HCT116 (cell line): ENCODE results near the gene SH3PXD2A. TPM values are rescaled to one million over a fixed set of nuclear protein-coding genes. Genes with fewer than 3 reads are reported as not detected.
A peak's percentile ranks its signal among the peaks of the same experiment; 100 is the strongest.

ENCODE experiments used
- ATAC-seq: fragments of 200-7000 bp; cut with Tn5 transposase; 2 replicates; pipeline ENCODE4 v1.9.1; 2020; ENCODE audit warnings: mild to moderate bottlenecking, moderate library complexity
- BruUV-seq: library from RNA; stranded (reverse); fragments of 400-500 nt; replicated peaks from 2 replicates; lab custom pipeline; 2021; lab: Mats Ljungman, UMichigan
- CTCF ChIA-PET: fragments of 300-600 bp; sonication (Branson Sonifier 250); formaldehyde crosslinking; loops from one replicate; lab custom pipeline; 2021; ENCODE audit warnings: antibody characterized with exemption; lab: Charles Lee
- POLR2A ChIA-PET: fragments of 300-600, 350-600 bp; sonication (Branson Sonifier 250); formaldehyde crosslinking; loops from one replicate; lab custom pipeline; 2021; ENCODE audit warnings: antibody characterized with exemption; lab: Charles Lee
- RAD21 ChIA-PET, 2 experiments: fragments of 300-600 bp; sonication (Branson Sonifier 250); formaldehyde crosslinking; loops; one replicate each; lab custom pipeline; 2023; ENCODE audit warnings: low total read pairs in 2 of 2; ENCODE audit not compliant: uncharacterized antibody in 2 of 2, unreplicated experiment in 2 of 2, low non-redundant PET in 1 of 2; lab: Charles Lee
- DNase-seq: peaks from one replicate; pipeline ENCODE4 v3.0.0-alpha.2; 2010; ENCODE audit warnings: low read depth, low spot score
- H2AFZ ChIP-seq: fragments of 200-600 bp; shearing (Covaris generic), sonication (generic); 2 replicates; pipeline ENCODE4 v1.6.1; 2017; ENCODE audit warnings: low read depth, mixed run types, mixed read lengths, antibody characterized with exemption, low read length; ENCODE audit not compliant: poor library complexity, severe bottlenecking
- H3K27ac ChIP-seq: 2 replicates; pipeline ENCODE4 v1.5.1; 2012; ENCODE audit warnings: low read depth, low read length
- H3K27me3 ChIP-seq: fragments of 200-600 bp; sonication (generic); 2 replicates; pipeline ENCODE4 v1.6.1; 2016; ENCODE audit warnings: mixed run types, low read length, mixed read lengths; ENCODE audit not compliant: insufficient read depth
- H3K36me3 ChIP-seq, 2 experiments: fragments of 200-500 bp in 1 of 2; fragments of 200-600 bp in 1 of 2; sonication (Bioruptor generic) in 1 of 2; sonication (generic) in 1 of 2; 2 replicates each; pipeline versions ENCODE4 v1.5.1 to v1.6.1; 2014 to 2016; ENCODE audit warnings: low read length in 2 of 2, inconsistent platforms in 1 of 2, mixed read lengths in 1 of 2, mixed run types in 1 of 2; ENCODE audit not compliant: insufficient read depth in 2 of 2, control insufficient read depth in 1 of 2
- H3K4me1 ChIP-seq, 2 experiments: fragments of 200-600 bp in 1 of 2; sonication (generic) in 1 of 2; 2 replicates each; pipeline versions ENCODE4 v1.5.1 to v1.6.1; 2012 to 2017; ENCODE audit warnings: low read length in 2 of 2, inconsistent platforms in 1 of 2, mild to moderate bottlenecking in 1 of 2, mixed read lengths in 1 of 2, mixed run types in 1 of 2, moderate library complexity in 1 of 2; ENCODE audit not compliant: insufficient read depth in 2 of 2, control insufficient read depth in 1 of 2
- H3K4me2 ChIP-seq: fragments of 200-600 bp; sonication (generic); 2 replicates; pipeline ENCODE4 v1.6.1; 2017; ENCODE audit warnings: mixed run types, low read length, mixed read lengths
- H3K4me3 ChIP-seq, 2 experiments: fragments of 200-600 bp in 1 of 2; sonication (generic) in 1 of 2; replicated peaks in 1 of 2; 2 replicates each; pipeline ENCODE4 v1.5.1; 2011 to 2016; ENCODE audit warnings: low read length in 2 of 2, control low read depth in 1 of 2, low read depth in 1 of 2, mild to moderate bottlenecking in 1 of 2, mixed read lengths in 1 of 2, mixed run types in 1 of 2
- H3K79me2 ChIP-seq: fragments of 200-600 bp; sonication (generic); 2 replicates; pipeline ENCODE4 v1.6.1; 2017; ENCODE audit warnings: mild to moderate bottlenecking, mixed run types, low read length, moderate library complexity, mixed read lengths; ENCODE audit not compliant: insufficient read depth
- H3K9ac ChIP-seq: fragments of 200-600 bp; sonication (generic); 2 replicates; pipeline ENCODE4 v1.6.1; 2016; ENCODE audit warnings: low read length, mixed read lengths
- H3K9me2 ChIP-seq: fragments of 200-600 bp; sonication (generic), shearing (Covaris generic); 2 replicates; pipeline ENCODE4 v1.6.1; 2017; ENCODE audit warnings: mixed run types, mild to moderate bottlenecking, moderate library complexity; ENCODE audit not compliant: insufficient read depth
- H3K9me3 ChIP-seq, 2 experiments: fragments of 200-500 bp in 1 of 2; fragments of 200-600 bp in 1 of 2; sonication (Bioruptor generic) in 1 of 2; sonication (generic) in 1 of 2; 2 replicates each; pipeline ENCODE4 v1.6.1; 2014 to 2017; ENCODE audit warnings: low read length in 2 of 2, mixed read lengths in 2 of 2, inconsistent platforms in 1 of 2, low read depth in 1 of 2, mild to moderate bottlenecking in 1 of 2, mixed run types in 1 of 2, moderate library complexity in 1 of 2; ENCODE audit not compliant: control insufficient read depth in 1 of 2, insufficient read depth in 1 of 2
- H4K20me1 ChIP-seq: fragments of 200-600 bp; sonication (generic), shearing (Covaris generic); 2 replicates; pipeline ENCODE4 v1.6.1; 2017; ENCODE audit warnings: mixed run types, mild to moderate bottlenecking, moderate library complexity; ENCODE audit not compliant: insufficient read depth
- CBX3 ChIP-seq: IDR thresholded peaks from 2 replicates; pipeline ENCODE4 v1.6.1; 2012; ENCODE audit warnings: low read depth
- CEBPB ChIP-seq: IDR thresholded peaks from 2 replicates; pipeline ENCODE4 v1.6.1; 2012; ENCODE audit warnings: low read depth
- CTCF ChIP-seq, 3 experiments: fragments of 200-600 bp in 1 of 3; sonication (generic) in 1 of 3; IDR thresholded peaks in 2 of 3; conservative IDR thresholded peaks in 1 of 3; 2 replicates each; pipeline ENCODE4 v1.5.1; 2012 to 2017; ENCODE audit warnings: low read depth in 2 of 3, low read length in 2 of 3, antibody characterized with exemption in 1 of 3, borderline replicate concordance in 1 of 3, control low read depth in 1 of 3, mild to moderate bottlenecking in 1 of 3, mixed read lengths in 1 of 3, mixed run types in 1 of 3, moderate library complexity in 1 of 3; ENCODE audit not compliant: insufficient read depth in 1 of 3
- EGR1 ChIP-seq: IDR thresholded peaks from 2 replicates; pipeline ENCODE4 v1.6.1; 2012; ENCODE audit warnings: low read depth
- ELF1 ChIP-seq: IDR thresholded peaks from 2 replicates; pipeline ENCODE4 v1.6.1; 2012; ENCODE audit warnings: low read depth, borderline replicate concordance
- EZH2 ChIP-seq: fragments of 200-600 bp; sonication (generic); IDR thresholded peaks from 2 replicates; pipeline ENCODE4 v1.6.1; 2017; ENCODE audit warnings: antibody characterized with exemption, mixed run types
- EZH2phosphoT487 ChIP-seq: fragments of 200-600 bp; IDR thresholded peaks from 2 replicates; pipeline ENCODE4 v1.6.1; 2018; ENCODE audit warnings: antibody characterized with exemption, borderline replicate concordance
- FOSL1 ChIP-seq: IDR thresholded peaks from 2 replicates; pipeline ENCODE4 v1.6.1; 2012; ENCODE audit warnings: low read depth
- JUND ChIP-seq: IDR thresholded peaks from 2 replicates; pipeline ENCODE4 v1.6.1; 2012
- POLR2AphosphoS5 ChIP-seq: IDR thresholded peaks from 2 replicates; pipeline ENCODE4 v1.6.1; 2011; ENCODE audit warnings: mild to moderate bottlenecking, low read depth, low read length, moderate library complexity
- RAD21 ChIP-seq: IDR thresholded peaks from 2 replicates; pipeline ENCODE4 v1.6.1; 2012; ENCODE audit warnings: low read depth, mild to moderate bottlenecking
- SIN3A ChIP-seq: IDR thresholded peaks from 2 replicates; pipeline ENCODE4 v1.6.1; 2012; ENCODE audit warnings: low read depth
- SP1 ChIP-seq: IDR thresholded peaks from 2 replicates; pipeline ENCODE4 v1.6.1; 2012; ENCODE audit warnings: low read depth
- SRF ChIP-seq: IDR thresholded peaks from 2 replicates; pipeline ENCODE4 v1.6.1; 2012; ENCODE audit warnings: low read depth
- TCF7L2 ChIP-seq: IDR thresholded peaks from 2 replicates; pipeline ENCODE4 v1.7.0; 2011; ENCODE audit warnings: borderline replicate concordance, inconsistent platforms; ENCODE audit not compliant: insufficient read depth, insufficient read length; ENCODE audit errors: extremely low read depth
- YY1 ChIP-seq: IDR thresholded peaks from 2 replicates; pipeline ENCODE4 v1.6.1; 2011; ENCODE audit warnings: low read length, low read depth, moderate library complexity, mild to moderate bottlenecking; ENCODE audit not compliant: insufficient replicate concordance; ENCODE audit errors: extremely low read depth
- ZBTB33 ChIP-seq: IDR thresholded peaks from 2 replicates; pipeline ENCODE4 v1.6.1; 2011; ENCODE audit warnings: mild to moderate bottlenecking, low read length, moderate library complexity; ENCODE audit not compliant: insufficient replicate concordance; ENCODE audit errors: extremely low read depth
- ZFX ChIP-seq: fragments of 450-650 bp; IDR thresholded peaks from 2 replicates; pipeline ENCODE4 v1.6.1; 2017
- intact Hi-C: fragments of 100-400 bp; cut with micrococcal nuclease; formaldehyde crosslinking; loops from 2 replicates; pipeline ENCODE4 v1.10.0; 2022
- total RNA-seq: library from RNA; stranded (reverse); gene quantifications from one replicate; pipeline ENCODE4 v1.2.1, GENCODE V29; 2021; ENCODE audit not compliant: unreplicated experiment
- TF ChIP-seq, protein P1 (sequence below): IDR thresholded peaks from 2 replicates; pipeline ENCODE4 v1.6.1; 2012

Gene SH3PXD2A
- total RNA-seq, 1 experiment from 2014 or later, result 8.7 TPM

GRCh38 chr10:103890688-103891087, 35.3 kb upstream of the SH3PXD2A start:
- H3K4me2 ChIP-seq, result peak overlapping the region; percentile 58
- DNase-seq (no peak), ATAC-seq (no peak)
- no peaks in the 10 kb centered on the region for H3K9me2 ChIP-seq
- H2AFZ ChIP-seq, result no peak overlapping the region
- TSS peak; percentile 76 for BruUV-seq
- RAD21 ChIA-PET, result interaction anchor here (0.7 to 1.4 kb wide), 3 partner anchors 178 to 364 kb away, joined by 3 read pairs; partner anchors contain the start of genes GSTO1 (in 1 of the 2) and SFR1 (in 1 of the 2)
- H3K9me3 ChIP-seq, result no peaks in the 10 kb centered on the region
- no peaks in the 10 kb centered on the region for H3K27me3 ChIP-seq
- peaks cover 8 to 25% of the 10 kb centered on the region in 2 experiments; a peak in 3 of 4 replicates for H3K36me3 ChIP-seq
- peaks cover 63 to 76% of the 10 kb centered on the region in 2 experiments for H3K4me1 ChIP-seq
- H4K20me1 ChIP-seq, result no peaks in the 10 kb centered on the region
- intact Hi-C loops, result loop anchor here (10.0 kb wide), 1 partner anchor 444 kb away; the partner anchor contains the start of gene ITPRIP
- H3K79me2 ChIP-seq, result no peaks in the 10 kb centered on the region
- POLR2A ChIA-PET, result interaction anchor here (1.4 to 2.0 kb wide), 2 partner anchors 10 to 18 kb away, joined by 5 to 10 read pairs; no protein-coding TSS in a partner anchor
- CTCF ChIA-PET, result interaction anchor here (0.8 to 2.3 kb wide), 5 partner anchors 9 to 384 kb away, joined by 3 to 9 read pairs (median 3); no protein-coding TSS in a partner anchor
- H3K9ac ChIP-seq, result peak overlapping the region; percentile 40
- TF ChIP-seq EZH2 (no peak), SRF (no peak), ZFX (no peak), CBX3 (no peak), SIN3A (no peak), RAD21 (no peak), POLR2AphosphoS5 (no peak), CTCF (IDR thresholded peaks at IDR 0.05 in 2 of 3, conservative IDR thresholded peaks at IDR 0.05 in 1 of 3; ENCODE audit: borderline replicate concordance in 1 of 3, insufficient read depth in 1 of 3, low read depth in 2 of 3, low read length in 2 of 3) (no peak), CEBPB (no peak), FOSL1 (no peak), EZH2phosphoT487 (no peak), JUND (no peak), ELF1 (no peak), TCF7L2 (no peak), ZBTB33 (no peak), EGR1 (no peak), YY1 (no peak), SP1 (no peak)
- TF ChIP-seq, protein P1, sequence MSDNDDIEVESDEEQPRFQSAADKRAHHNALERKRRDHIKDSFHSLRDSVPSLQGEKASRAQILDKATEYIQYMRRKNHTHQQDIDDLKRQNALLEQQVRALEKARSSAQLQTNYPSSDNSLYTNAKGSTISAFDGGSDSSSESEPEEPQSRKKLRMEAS, result no peak
- peak overlapping the region in 1 of 2 experiments; percentile 3; a peak in 1 of 4 replicates for H3K4me3 ChIP-seq
- peak overlapping the region; percentile 48 for H3K27ac ChIP-seq
